ENCODE measurements around the gene CLSTN3. TPM values are rescaled to one million over a fixed set of nuclear protein-coding genes. Genes with fewer than 3 reads are reported as not detected.

The CLSTN3 gene
- total and polyA plus RNA-seq, 9 of the 15 experiments (the other 6 are each of a cell fraction or from before 2014, with no cell fraction given), result 0.08 to 23.2 (median 11.0) TPM

DNA sequence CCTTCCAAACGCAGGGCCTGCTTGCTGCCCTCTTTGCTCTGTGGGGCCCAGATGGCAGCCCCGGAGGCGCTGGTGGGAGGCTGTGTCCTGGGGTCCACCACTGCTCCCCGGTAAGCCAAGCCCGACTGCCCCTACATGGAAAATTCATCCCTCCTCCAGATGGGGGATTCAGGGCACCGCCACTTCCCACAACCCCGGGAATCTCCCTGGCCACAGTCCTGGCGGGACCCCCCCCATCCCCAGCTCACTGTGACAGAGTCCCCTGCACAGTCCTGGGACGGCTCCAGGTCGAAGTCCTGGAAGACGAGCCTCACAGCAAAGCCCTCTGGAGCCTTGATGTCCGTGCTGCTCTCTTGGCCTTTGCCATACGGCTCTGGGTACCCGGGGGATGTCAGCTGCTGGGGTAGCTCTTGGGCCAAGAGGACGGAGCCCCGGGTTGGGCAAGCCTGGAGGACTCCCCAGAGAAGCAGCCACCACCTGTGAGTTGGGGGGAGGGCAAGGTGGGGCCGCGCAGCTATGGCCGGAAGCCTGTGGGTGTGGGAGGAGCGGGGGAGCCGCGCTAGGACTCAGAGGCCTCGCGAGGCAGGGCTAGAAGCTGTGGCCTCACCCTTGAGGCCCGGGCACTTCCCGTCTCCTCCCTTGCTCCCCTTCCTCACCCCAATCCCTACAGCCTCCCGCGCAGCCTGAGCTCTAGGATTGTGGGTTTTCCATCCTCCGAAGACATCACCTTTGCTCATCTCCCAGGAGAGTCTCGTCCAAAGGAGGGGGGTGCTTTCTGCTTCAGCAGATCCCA lies 22.0 kb upstream of the CLSTN3 start:
- WGBS (ENCODE audit: insufficient coverage, low coverage, missing lambda C conversion rate), result 2% methylated on average over 13 of the region's 30 CpGs
- peak; percentile 97 for ATAC-seq
- BruUV-seq (replicated peaks), result TSS peak; percentile 40
- TF ChIP-seq, protein P1, sequence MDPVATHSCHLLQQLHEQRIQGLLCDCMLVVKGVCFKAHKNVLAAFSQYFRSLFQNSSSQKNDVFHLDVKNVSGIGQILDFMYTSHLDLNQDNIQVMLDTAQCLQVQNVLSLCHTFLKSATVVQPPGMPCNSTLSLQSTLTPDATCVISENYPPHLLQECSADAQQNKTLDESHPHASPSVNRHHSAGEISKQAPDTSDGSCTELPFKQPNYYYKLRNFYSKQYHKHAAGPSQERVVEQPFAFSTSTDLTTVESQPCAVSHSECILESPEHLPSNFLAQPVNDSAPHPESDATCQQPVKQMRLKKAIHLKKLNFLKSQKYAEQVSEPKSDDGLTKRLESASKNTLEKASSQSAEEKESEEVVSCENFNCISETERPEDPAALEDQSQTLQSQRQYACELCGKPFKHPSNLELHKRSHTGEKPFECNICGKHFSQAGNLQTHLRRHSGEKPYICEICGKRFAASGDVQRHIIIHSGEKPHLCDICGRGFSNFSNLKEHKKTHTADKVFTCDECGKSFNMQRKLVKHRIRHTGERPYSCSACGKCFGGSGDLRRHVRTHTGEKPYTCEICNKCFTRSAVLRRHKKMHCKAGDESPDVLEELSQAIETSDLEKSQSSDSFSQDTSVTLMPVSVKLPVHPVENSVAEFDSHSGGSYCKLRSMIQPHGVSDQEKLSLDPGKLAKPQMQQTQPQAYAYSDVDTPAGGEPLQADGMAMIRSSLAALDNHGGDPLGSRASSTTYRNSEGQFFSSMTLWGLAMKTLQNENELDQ (CRISPR knock-in tag; IDR thresholded peaks at IDR 0.05; ENCODE audit: borderline replicate concordance), result no peak
- TF ChIP-seq ELK1 (CRISPR knock-in tag; IDR thresholded peaks at IDR 0.05) (no peak), POLR2G (IDR thresholded peaks at IDR 0.05; ENCODE audit: low read depth, low read length) (peak; percentile 88), SETDB1 (IDR thresholded peaks at IDR 0.05; ENCODE audit: low read length) (no peak), HMGN3 (IDR thresholded peaks at IDR 0.05; ENCODE audit: borderline replicate concordance, extremely low read depth, insufficient read length, low read depth, low read length) (peak; percentile 78), RBFOX2 (IDR thresholded peaks at IDR 0.05; ENCODE audit: low read depth, low read length) (peak; percentile 91), EGR1 (conservative IDR thresholded peaks at IDR 0.05) (peak; percentile 76), ZFP36 (IDR thresholded peaks at IDR 0.05; ENCODE audit: low read depth, low read length, partially characterized antibody) (peak; percentile 95), JUNB (CRISPR knock-in tag; conservative IDR thresholded peaks at IDR 0.05) (no peak), POLR2AphosphoS5 (IDR thresholded peaks at IDR 0.05; ENCODE audit: control insufficient read depth, insufficient read depth, low read depth, low read length) (peak; percentile 63), ZNF263 (CRISPR knock-in tag; IDR thresholded peaks at IDR 0.05; ENCODE audit: borderline replicate concordance) (peak; percentile 84), NFE2 (IDR thresholded peaks at IDR 0.05; ENCODE audit: low read depth) (no peak), ZC3H8 (IDR thresholded peaks at IDR 0.05) (no peak), CAMTA2 (CRISPR knock-in tag; conservative IDR thresholded peaks at IDR 0.05) (no peak)

More for the DNA sequence above, 22.0 kb upstream of the CLSTN3 start:
- H3K4me1 ChIP-seq (replicated peaks in 1 of 2; ENCODE audit: control insufficient read depth in 2 of 2, insufficient read depth in 2 of 2, low read length in 2 of 2), result peaks cover 6 to 16% of the 10 kb centered on the region in 2 experiments
- H3K36me3 ChIP-seq (ENCODE audit: control insufficient read depth, insufficient read depth, low read length), result peaks cover 25% of the 10 kb centered on the region; the same call in 2 of the 3 replicates
- peak overlapping the region; percentile 85 for H2AFZ ChIP-seq (ENCODE audit: low read depth, low read length)
- peaks cover 41% of the 10 kb centered on the region for H3K79me2 ChIP-seq (ENCODE audit: control insufficient read depth, insufficient read depth, low read length)
- no peaks in the 10 kb centered on the region for H3K9me1 ChIP-seq (ENCODE audit: control insufficient read depth, insufficient read depth, low read length)
- POLR2A ChIA-PET, result interaction anchor here (0.5 to 3.3 kb wide), 13 partner anchors 9 to 475 kb away, joined by 3 to 23 read pairs (median 4); partner anchors contain the start of genes C12orf57 and RNU7-1
- intact Hi-C loops (cut with micrococcal nuclease), result loop anchor here (2.0 kb wide), 2 partner anchors 15 to 163 kb away; partner anchors contain the start of genes C12orf57 and C1R
- peaks cover 3% of the 10 kb centered on the region for H3K9me3 ChIP-seq (replicated peaks; ENCODE audit: control insufficient read depth, insufficient read depth, low read depth, low read length)
- H4K20me1 ChIP-seq (replicated peaks; ENCODE audit: control insufficient read depth, insufficient read depth, low read length), result no peaks in the 10 kb centered on the region
- H3K9ac ChIP-seq (ENCODE audit: insufficient read depth in 1 of 2, low read depth in 2 of 2, low read length in 2 of 2), result peak overlapping the region; percentile 87 to 91
- DNase-seq (ENCODE audit: extremely low read depth in 1 of 4, low spot score in 3 of 4) (peak; percentile 78 to 90 (median 80)), FAIRE-seq (peak; percentile 84)
- no peaks in the 10 kb centered on the region for H3K27me3 ChIP-seq (ENCODE audit: control insufficient read depth in 2 of 2, insufficient read depth in 2 of 2, low read length in 2 of 2)
- CTCF ChIA-PET (ENCODE audit: low intra/inter-chr PET ratio), result interaction anchor here (0.5 to 3.3 kb wide), 3 partner anchors 36 to 160 kb away, joined by 3 to 25 read pairs (median 4); partner anchors contain the start of gene C1S
- H3K4me2 ChIP-seq (ENCODE audit: insufficient read depth, low read length), result peak overlapping the region; percentile 95
- peak overlapping the region; percentile 75 for H3K4me3 ChIP-seq
- in situ Hi-C loops (cut with MboI), result no loop called here
- peak overlapping the region; percentile 97 for H3K27ac ChIP-seq (ENCODE audit: extremely low read depth, low read depth, low read length)

Measured in K562 (cell line).